Breast epithelium (tissue), 4 donors: ENCODE results near the gene NRCAM. TPM values are rescaled to one million over a fixed set of nuclear protein-coding genes. Genes with fewer than 3 reads are reported as not detected.
A peak's percentile ranks its signal among the peaks of the same experiment; 100 is the strongest.
"Not testable (repeated sequence)": the region's sequence is repeated elsewhere in the genome, so short reads cannot be mapped to it uniquely, and the experiment has no call there.

Experiments
- DNase-seq, 2 donors: peaks; one replicate each; pipeline ENCODE4 v3.0.0-alpha.2; 2019; ENCODE audit warnings: low spot score in 2 of 2
- H3K27ac ChIP-seq, 2 donors: fragments of 200-600 bp; sonication (generic) in 1 of 2; one replicate each; pipeline ENCODE4 v1.5.1; 2016 to 2019; ENCODE audit warnings: mild to moderate bottlenecking in 1 of 2
- H3K27me3 ChIP-seq, 2 donors: fragments of 200-600 bp; sonication (generic) in 1 of 2; one replicate each; pipeline versions ENCODE4 v1.5.1 to v1.6.0; 2017 to 2019; ENCODE audit warnings: control low read depth in 1 of 2, mild to moderate bottlenecking in 1 of 2
- H3K36me3 ChIP-seq: fragments of 200-600 bp; one replicate; pipeline ENCODE4 v1.5.1; 2019
- H3K4me1 ChIP-seq, 2 donors: fragments of 200-600 bp; sonication (generic); one replicate each; pipeline ENCODE4 v1.5.1; 2016 to 2019; ENCODE audit warnings: control low read depth in 1 of 2
- H3K4me3 ChIP-seq, 3 donors: fragments of 200-600 bp; sonication (generic); 1 replicate in 2 of 3; 2 replicates in 1 of 3; pipeline ENCODE4 v1.5.1; 2016 to 2019; ENCODE audit warnings: mild to moderate bottlenecking in 3 of 3, moderate library complexity in 2 of 3
- H3K9me3 ChIP-seq, 2 donors: fragments of 200-600 bp; sonication (generic) in 1 of 2; one replicate each; pipeline ENCODE4 v1.5.1; 2016 to 2019; ENCODE audit warnings: control low read depth in 1 of 2
- CTCF ChIP-seq, 3 donors: fragments of 450-650 bp; IDR thresholded peaks; one replicate each; pipeline ENCODE4 v1.5.1; 2016 to 2017; ENCODE audit warnings: antibody characterized with exemption in 3 of 3, mild to moderate bottlenecking in 3 of 3, moderate library complexity in 3 of 3
- POLR2A ChIP-seq: fragments of 450-650 bp; IDR thresholded peaks from one replicate; pipeline ENCODE4 v1.6.1; 2016; ENCODE audit warnings: antibody characterized with exemption, mild to moderate bottlenecking, moderate library complexity
- POLR2AphosphoS5 ChIP-seq, 3 donors: sonication (generic); formaldehyde crosslinking; IDR thresholded peaks; one replicate each; pipeline ENCODE4 v1.6.1; 2017; ENCODE audit warnings: antibody characterized with exemption in 3 of 3
- intact Hi-C: fragments of 100-400 bp; cut with DNase I; formaldehyde crosslinking; loops from one replicate; pipeline ENCODE4 v1.15.1; 2023; ENCODE audit warnings: low total_unique reads
- total RNA-seq, 3 donors: library from RNA; depleted of rRNA; stranded (reverse); fragments of >200 nt; gene quantifications; one replicate each; pipeline ENCODE4 v1.1.0, GENCODE V29; 2016

Gene NRCAM
- total RNA-seq = 10 to 100 TPM in 1 of 3 donors, 1 to 10 TPM in 2; 3.3 to 62.4 (median 4.2) TPM

GRCh38 chr7:108455998-108456677, at the start of gene NRCAM:
NRCAM (minus strand) TSS chr7:108456436; CDS start chr7:108240064, 216,372 bp downstream.
- intact Hi-C loops = no loop called here
- TF ChIP-seq POLR2A = no peak
- TF ChIP-seq CTCF (IDR thresholded peaks at IDR 0.05) = no peak
- TF ChIP-seq POLR2AphosphoS5 (IDR thresholded peaks at IDR 0.05) = no peak
- Histone ChIP-seq H3K27ac (no peak within 1 kb of the TSS), H3K9me3 (no peaks in the 10 kb centered on the region), H3K4me3 (peak within 1 kb of the TSS; percentile 43 to 66 (median 59)), H3K36me3 (no peaks in the 10 kb centered on the region), H3K4me1 (no peaks in the 10 kb centered on the region), H3K27me3 (peaks cover 0 to 24% of the 10 kb centered on the region in 2 donors)
- DNase-seq = no peak

GRCh38 chr7:108504576-108504975, 48.3 kb upstream of the NRCAM start:
- intact Hi-C loops, H3K27ac ChIP-seq, H3K4me1 ChIP-seq, H3K36me3 ChIP-seq, H3K27me3 ChIP-seq, H3K4me3 ChIP-seq, H3K9me3 ChIP-seq, DNase-seq: not testable (repeated sequence)

GRCh38 chr7:108503112-108504026, 47.1 kb upstream of the NRCAM start:
- H3K4me1 ChIP-seq = no peaks in the 10 kb centered on the region
- H3K36me3 ChIP-seq = no peaks in the 10 kb centered on the region
- H3K27ac ChIP-seq = no peak overlapping the region
- no peaks in the 10 kb centered on the region for H3K27me3 ChIP-seq
- H3K4me3 ChIP-seq = no peak overlapping the region
- H3K9me3 ChIP-seq = no peaks in the 10 kb centered on the region
- DNase-seq = no peak
- intact Hi-C loops = no loop called here
- TF ChIP-seq POLR2A (no peak), CTCF (IDR thresholded peaks at IDR 0.05) (no peak), POLR2AphosphoS5 (IDR thresholded peaks at IDR 0.05) (no peak)

GRCh38 chr7:108499566-108499965, 43.3 kb upstream of the NRCAM start:
- no peaks in the 10 kb centered on the region for H3K4me1 ChIP-seq
- H3K36me3 ChIP-seq = no peaks in the 10 kb centered on the region
- no peak overlapping the region for H3K27ac ChIP-seq
- H3K4me3 ChIP-seq = no peak overlapping the region
- intact Hi-C loops = no loop called here
- H3K27me3 ChIP-seq = no peaks in the 10 kb centered on the region
- no peak for TF ChIP-seq CTCF (IDR thresholded peaks at IDR 0.05)
- no peak for TF ChIP-seq POLR2A
- TF ChIP-seq POLR2AphosphoS5 (IDR thresholded peaks at IDR 0.05) = no peak
- no peaks in the 10 kb centered on the region for H3K9me3 ChIP-seq
- DNase-seq = no peak

GRCh38 chr7:108498481-108498880, 42.2 kb upstream of the NRCAM start:
- H3K9me3 ChIP-seq = no peaks in the 10 kb centered on the region
- H3K4me1 ChIP-seq = no peaks in the 10 kb centered on the region
- no peak overlapping the region for H3K4me3 ChIP-seq
- no peaks in the 10 kb centered on the region for H3K36me3 ChIP-seq
- no peak overlapping the region for H3K27ac ChIP-seq
- DNase-seq = no peak
- no peak for TF ChIP-seq POLR2A
- no peak for TF ChIP-seq CTCF (IDR thresholded peaks at IDR 0.05)
- TF ChIP-seq POLR2AphosphoS5 (IDR thresholded peaks at IDR 0.05) = no peak
- no peaks in the 10 kb centered on the region for H3K27me3 ChIP-seq
- intact Hi-C loops = no loop called here
